ENCODE data around the gene ESPNL.

The ESPNL gene

DNA sequence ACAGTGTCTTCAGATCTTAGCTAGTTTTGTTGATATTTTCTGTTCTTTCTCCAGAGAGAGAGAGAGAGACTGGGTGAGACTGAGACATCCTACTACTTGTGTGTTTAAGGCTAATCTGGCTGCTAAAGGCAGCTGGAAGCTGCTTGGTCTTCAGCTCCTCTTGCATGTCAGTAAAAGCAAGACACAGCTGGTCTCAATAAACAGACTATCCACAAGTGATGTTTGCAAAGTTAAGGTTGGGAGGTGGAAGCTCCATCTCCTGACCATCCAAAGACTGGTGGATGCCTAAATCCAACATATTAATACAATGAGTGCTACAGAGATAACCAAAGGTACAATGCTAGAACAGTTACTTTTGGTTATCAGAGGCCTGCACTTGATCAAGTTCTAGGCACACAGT is 76.5 kb downstream of the ESPNL start:
- no peak for DNase-seq

DNA sequence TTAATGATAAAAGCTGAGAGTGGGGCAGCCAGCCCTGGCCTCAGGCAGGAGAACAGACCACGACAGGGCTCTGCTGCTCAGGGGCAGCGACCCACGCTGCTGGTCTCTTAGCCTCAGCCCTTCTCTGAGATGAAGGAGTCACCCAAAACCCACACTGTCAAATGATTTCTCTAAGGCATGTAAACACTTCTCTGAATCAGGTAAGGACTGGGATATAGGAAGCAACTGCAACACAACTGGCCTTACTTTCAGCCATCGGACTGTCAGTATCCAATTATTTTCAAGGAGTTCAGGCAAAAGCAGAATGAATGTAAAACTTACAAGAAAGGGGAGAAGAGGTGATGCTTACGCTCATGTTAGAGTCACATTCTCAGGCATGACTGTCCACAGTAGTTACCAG is 80.4 kb downstream of the ESPNL start:
- no peak for DNase-seq

DNA sequence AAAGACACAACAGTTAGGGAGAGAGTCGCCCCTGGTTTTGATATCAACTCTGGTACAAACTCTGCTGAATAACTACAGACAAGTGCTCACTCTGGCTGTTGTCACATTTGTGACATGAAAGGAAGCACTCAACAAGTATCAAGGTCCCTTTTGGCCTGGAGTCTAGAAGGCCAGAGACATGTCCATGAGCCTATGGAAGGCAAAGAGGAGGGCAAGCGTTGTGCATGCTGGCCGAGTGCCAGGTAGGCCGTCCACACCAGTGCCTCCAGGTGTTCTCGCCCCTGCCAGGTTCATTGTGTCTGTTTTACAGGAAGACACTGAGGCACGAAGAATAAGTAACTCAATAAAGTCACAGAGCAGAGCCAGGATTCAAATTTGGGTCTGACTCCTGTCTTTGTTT is 82.2 kb downstream of the ESPNL start:
- DNase-seq, result no peak
